CD14-positive monocyte (primary cell): Measurements from ENCODE around the gene SNW1. TPM values are rescaled to one million over a fixed set of nuclear protein-coding genes. Genes with fewer than 3 reads are reported as not detected.
A peak's percentile ranks its signal among the peaks of the same experiment; 100 is the strongest.

Source experiments
- DNase-seq, 3 donors: peaks; one replicate each; pipeline ENCODE4 v3.0.0-alpha.2; 2011 to 2022
- H2AFZ ChIP-seq: 2 replicates; pipeline ENCODE4 v1.6.0; 2012; ENCODE audit warnings: mild to moderate bottlenecking, low read depth, low read length, inconsistent platforms; ENCODE audit not compliant: insufficient read depth, poor library complexity, severe bottlenecking
- H3K27ac ChIP-seq, 2 donors: 1 replicate in 1 of 2; 2 replicates in 1 of 2; pipeline ENCODE4 v1.5.1; 2012 to 2013; ENCODE audit warnings: low read length in 2 of 2, control low read depth in 1 of 2, inconsistent platforms in 1 of 2, low read depth in 1 of 2, mild to moderate bottlenecking in 1 of 2
- H3K27me3 ChIP-seq, 2 donors: one replicate each; pipeline versions ENCODE4 v1.6.0 to v1.6.1; 2011 to 2013; ENCODE audit warnings: low read length in 2 of 2; ENCODE audit not compliant: control insufficient read depth in 2 of 2, insufficient read depth in 2 of 2
- H3K36me3 ChIP-seq, 2 donors: replicated peaks in 1 of 2; 1 replicate in 1 of 2; 2 replicates in 1 of 2; pipeline versions ENCODE4 v1.5.1 to v1.6.1; 2012 to 2013; ENCODE audit warnings: low read length in 2 of 2, control low read depth in 1 of 2, inconsistent platforms in 1 of 2, mild to moderate bottlenecking in 1 of 2; ENCODE audit not compliant: insufficient read depth in 2 of 2, control insufficient read depth in 1 of 2
- H3K4me1 ChIP-seq, 2 donors: 1 replicate in 1 of 2; 2 replicates in 1 of 2; pipeline versions ENCODE4 v1.5.1 to v1.6.1; 2012 to 2013; ENCODE audit warnings: low read length in 2 of 2, control low read depth in 1 of 2, inconsistent platforms in 1 of 2, mild to moderate bottlenecking in 1 of 2, moderate library complexity in 1 of 2; ENCODE audit not compliant: insufficient read depth in 2 of 2, control insufficient read depth in 1 of 2
- H3K4me2 ChIP-seq: replicated peaks from 2 replicates; pipeline ENCODE3; 2012; ENCODE audit warnings: low read length, moderate library complexity, mild to moderate bottlenecking; ENCODE audit not compliant: poor library complexity, severe bottlenecking; ENCODE audit errors: extremely low read depth
- H3K4me3 ChIP-seq, 3 experiments: fragments of 200-600 bp in 1 of 3; sonication (generic) in 1 of 3; replicated peaks in 1 of 3; 1 replicate in 2 of 3; 2 replicates in 1 of 3; pipeline ENCODE4 v1.5.1; 2011 to 2013; ENCODE audit warnings: low read length in 3 of 3, mild to moderate bottlenecking in 3 of 3, control low read depth in 2 of 3, low read depth in 2 of 3, inconsistent platforms in 1 of 3, moderate library complexity in 1 of 3
- H3K79me2 ChIP-seq: 2 replicates; pipeline ENCODE4 v1.6.0; 2012; ENCODE audit warnings: mild to moderate bottlenecking, control low read depth, inconsistent platforms, low read length, moderate library complexity; ENCODE audit not compliant: insufficient read depth
- H3K9ac ChIP-seq: 2 replicates; pipeline ENCODE4 v1.6.0; 2017; ENCODE audit warnings: low read length, mild to moderate bottlenecking; ENCODE audit not compliant: insufficient read depth, poor library complexity, severe bottlenecking
- H3K9me3 ChIP-seq, 2 donors: replicated peaks in 1 of 2; 1 replicate in 1 of 2; 2 replicates in 1 of 2; pipeline versions ENCODE4 v1.5.1 to v1.6.1; 2012 to 2013; ENCODE audit warnings: low read length in 2 of 2, control low read depth in 1 of 2; ENCODE audit not compliant: control insufficient read depth in 1 of 2, insufficient read depth in 1 of 2
- H4K20me1 ChIP-seq: 2 replicates; pipeline ENCODE4 v1.6.0; 2012; ENCODE audit warnings: mild to moderate bottlenecking, low read length, control low read depth, moderate library complexity; ENCODE audit not compliant: insufficient read depth
- H3K27ac Mint-ChIP-seq, 7 donors: one replicate each; pipeline ENCODE4 v1.8.0; 2020; ENCODE audit warnings: mild to moderate bottlenecking in 7 of 7, mixed read lengths in 7 of 7, moderate library complexity in 6 of 7, inconsistent platforms in 2 of 7
- H3K27me3 Mint-ChIP-seq, 3 donors: one replicate each; pipeline ENCODE4 v1.8.0; 2021 to 2022; ENCODE audit warnings: low read depth in 3 of 3, mild to moderate bottlenecking in 3 of 3, mixed read lengths in 3 of 3, moderate library complexity in 3 of 3, inconsistent platforms in 1 of 3
- H3K36me3 Mint-ChIP-seq, 2 donors: one replicate each; pipeline ENCODE4 v1.8.0; 2020; ENCODE audit warnings: mixed read lengths in 2 of 2, inconsistent platforms in 1 of 2, mild to moderate bottlenecking in 1 of 2
- H3K4me1 Mint-ChIP-seq: one replicate; pipeline ENCODE4 v1.8.0; 2020; ENCODE audit warnings: mild to moderate bottlenecking, mixed read lengths
- H3K4me3 Mint-ChIP-seq, 2 donors: one replicate each; pipeline ENCODE4 v1.8.0; 2020; ENCODE audit warnings: mild to moderate bottlenecking in 2 of 2, mixed read lengths in 2 of 2, moderate library complexity in 1 of 2
- H3K9me3 Mint-ChIP-seq, 7 donors: one replicate each; pipeline ENCODE4 v1.8.0; 2020 to 2022; ENCODE audit warnings: mixed read lengths in 7 of 7, mild to moderate bottlenecking in 6 of 7, moderate library complexity in 6 of 7, inconsistent platforms in 2 of 7
- CTCF ChIP-seq: fragments of 200-600 bp; IDR thresholded peaks from one replicate; pipeline ENCODE4 v1.8.0; 2022; ENCODE audit warnings: antibody characterized with exemption, mild to moderate bottlenecking
- WGBS: methylation state at CpG from one replicate; pipeline ENCODE4 v1.1.5; 2013; ENCODE audit warnings: missing lambda C conversion rate; ENCODE audit not compliant: insufficient coverage; 5-methylcytosine and 5-hydroxymethylcytosine counted together
- intact Hi-C, 2 donors: fragments of 100-400 bp; cut with micrococcal nuclease; formaldehyde crosslinking; loops; one replicate each; pipeline versions ENCODE4 v1.15.0 to v1.15.1; 2023
- polyA plus RNA-seq, 3 donors: library from polyadenylated mRNA; depleted of rRNA in 1 of 3; unstranded in 2 of 3; stranded (reverse) in 1 of 3; fragments of 300-500 nt in 2 of 3; fragments of >200 nt in 1 of 3; fragmentation: Illumina TruSeq in 2 of 3; gene quantifications; 1 replicate in 2 of 3; 2 replicates in 1 of 3; pipeline ENCODE4 v1.2.3, GENCODE V29; 2012 to 2021

The SNW1 gene
- polyA plus RNA-seq, 3 donors = 17.4 to 74.6 (median 50.6) TPM

- no peak for TF ChIP-seq CTCF
- no peaks in the 10 kb centered on the region for H4K20me1 ChIP-seq
- no CpG with 5 or more reads among the region's 1 CpG for WGBS
- DNase-seq = no peak
- Mint-ChIP-seq H3K27me3 (no peaks in the 10 kb centered on the region), H3K4me3 (no peak overlapping the region), H3K36me3 (peaks cover 66 to 76% of the 10 kb centered on the region in 2 donors), H3K27ac (peak overlapping the region in 1 of 7 donors; percentile 3), H3K9me3 (no peaks in the 10 kb centered on the region), H3K4me1 (peaks cover 3% of the 10 kb centered on the region)
- no peaks in the 10 kb centered on the region for H3K79me2 ChIP-seq
- no peaks in the 10 kb centered on the region for H3K9me3 ChIP-seq
- H3K4me2 ChIP-seq = no peak overlapping the region
- no peak overlapping the region for H3K4me3 ChIP-seq
- intact Hi-C loops = no loop called here
- H3K4me1 ChIP-seq = no peaks in the 10 kb centered on the region
- H3K27me3 ChIP-seq = no peaks in the 10 kb centered on the region
- no peak overlapping the region for H2AFZ ChIP-seq
- peaks cover 40 to 91% of the 10 kb centered on the region in 2 donors for H3K36me3 ChIP-seq
- peak overlapping the region in 1 of 2 donors; percentile 30 for H3K27ac ChIP-seq
- H3K9ac ChIP-seq = no peak overlapping the region
Observed at GRCh38 chr14:77682158-77682553, 78.8 kb downstream of the SNW1 start.

- H3K36me3 Mint-ChIP-seq = peaks cover 60 to 73% of the 10 kb centered on the region in 2 donors
- Histone ChIP-seq H3K9ac (no peak overlapping the region), H3K79me2 (no peaks in the 10 kb centered on the region), H3K9me3 (no peaks in the 10 kb centered on the region), H4K20me1 (no peaks in the 10 kb centered on the region), H3K27ac (peak overlapping the region in 1 of 2 donors; percentile 30), H3K4me1 (no peaks in the 10 kb centered on the region), H3K27me3 (no peaks in the 10 kb centered on the region), H3K36me3 (peaks cover 37 to 90% of the 10 kb centered on the region in 2 donors), H2AFZ (no peak overlapping the region), H3K4me3 (no peak overlapping the region), H3K4me2 (no peak overlapping the region)
- H3K9me3 Mint-ChIP-seq = no peaks in the 10 kb centered on the region
- DNase-seq = no peak
- H3K27me3 Mint-ChIP-seq = no peaks in the 10 kb centered on the region
- H3K4me1 Mint-ChIP-seq = peaks cover 3% of the 10 kb centered on the region
- no peak for TF ChIP-seq CTCF
- intact Hi-C loops = no loop called here
- H3K27ac Mint-ChIP-seq = peak overlapping the region in 2 of 7 donors; percentile 29 to 60
- H3K4me3 Mint-ChIP-seq = no peak overlapping the region
- WGBS = 93% methylated on average over 4 of the region's 7 CpGs
Observed at GRCh38 chr14:77681196-77682157, 79.5 kb downstream of the SNW1 start.
